Measurements from ENCODE around the gene YBX1.
"Not testable (repeated sequence)": the region's sequence is repeated elsewhere in the genome, so short reads cannot be mapped to it uniquely, and the experiment has no call there.

YBX1 gene

GRCh38 chr1:42721926-42722325 is 39.7 kb downstream of the YBX1 start:
- Histone ChIP-seq H3K23ac (ENCODE audit: low read length in 2 of 2) (no peak overlapping the region), H3K4ac (ENCODE audit: low read depth in 1 of 2, low read length in 2 of 2) (no peak overlapping the region), H4K8ac (ENCODE audit: low read length) (no peak overlapping the region), H2AK5ac (ENCODE audit: low read length, severe bottlenecking) (no peak overlapping the region), H4K91ac (ENCODE audit: low read length) (no peak overlapping the region), H2AFZ (ENCODE audit: low read depth, low read length) (no peak overlapping the region), H3K14ac (ENCODE audit: low read length in 2 of 2) (no peak overlapping the region), H3K27me3 (ENCODE audit: control insufficient read depth in 1 of 2, insufficient read depth in 1 of 2, low read length in 2 of 2) (no peaks in the 10 kb centered on the region), H3K27ac (ENCODE audit: low read length, poor library complexity, severe bottlenecking) (no peak overlapping the region), H2BK120ac (ENCODE audit: low read depth, low read length) (no peak overlapping the region), H3K9me3 (ENCODE audit: control insufficient read depth, low read length) (no peaks in the 10 kb centered on the region), H3K79me1 (replicated peaks; ENCODE audit: low read length, poor library complexity, severe bottlenecking) (peaks cover 9% of the 10 kb centered on the region), H3K4me3 (ENCODE audit: insufficient read depth in 1 of 2, low read depth in 1 of 2, low read length in 2 of 2) (no peak overlapping the region), H3K9ac (ENCODE audit: low read length) (no peak overlapping the region), H2BK15ac (ENCODE audit: low read depth, poor library complexity, severe bottlenecking) (no peak overlapping the region), H2BK5ac (ENCODE audit: low read depth, low read length, poor library complexity, severe bottlenecking) (no peak overlapping the region), H3K36me3 (ENCODE audit: control insufficient read depth in 1 of 2, insufficient read depth in 2 of 2, low read depth in 1 of 2, low read length in 2 of 2) (peaks cover 6 to 7% of the 10 kb centered on the region in 2 experiments), H3K4me1 (ENCODE audit: control insufficient read depth, insufficient read depth, low read depth, low read length) (peaks cover 6% of the 10 kb centered on the region), H3K18ac (ENCODE audit: low read depth in 1 of 2, low read length in 2 of 2) (no peak overlapping the region), H3K4me2 (ENCODE audit: low read length, poor library complexity, severe bottlenecking) (no peak overlapping the region), H2BK12ac (ENCODE audit: low read length in 2 of 2) (no peak overlapping the region)
- 100% methylated on average over 2 of the region's 3 CpGs for WGBS
- DNase-seq = no peak

- not testable (repeated sequence) for H3K27ac ChIP-seq (ENCODE audit: low read length, poor library complexity, severe bottlenecking); H3K27me3 ChIP-seq (ENCODE audit: control insufficient read depth in 1 of 2, insufficient read depth in 1 of 2, low read length in 2 of 2); H3K4me3 ChIP-seq (ENCODE audit: insufficient read depth in 1 of 2, low read depth in 1 of 2, low read length in 2 of 2); H3K4me1 ChIP-seq (ENCODE audit: control insufficient read depth, insufficient read depth, low read depth, low read length); H4K8ac ChIP-seq (ENCODE audit: low read length); H3K23ac ChIP-seq (ENCODE audit: low read length in 2 of 2); H3K79me1 ChIP-seq (replicated peaks; ENCODE audit: low read length, poor library complexity, severe bottlenecking); H2BK120ac ChIP-seq (ENCODE audit: low read depth, low read length); H3K18ac ChIP-seq (ENCODE audit: low read depth in 1 of 2, low read length in 2 of 2); H2AK5ac ChIP-seq (ENCODE audit: low read length, severe bottlenecking); DNase-seq; H3K4me2 ChIP-seq (ENCODE audit: low read length, poor library complexity, severe bottlenecking); H3K9ac ChIP-seq (ENCODE audit: low read length); H3K9me3 ChIP-seq (ENCODE audit: control insufficient read depth, low read length); H3K36me3 ChIP-seq (ENCODE audit: control insufficient read depth in 1 of 2, insufficient read depth in 2 of 2, low read depth in 1 of 2, low read length in 2 of 2); H2BK5ac ChIP-seq (ENCODE audit: low read depth, low read length, poor library complexity, severe bottlenecking); H2AFZ ChIP-seq (ENCODE audit: low read depth, low read length); H3K14ac ChIP-seq (ENCODE audit: low read length in 2 of 2); H3K4ac ChIP-seq (ENCODE audit: low read depth in 1 of 2, low read length in 2 of 2); H2BK15ac ChIP-seq (ENCODE audit: low read depth, poor library complexity, severe bottlenecking); H4K91ac ChIP-seq (ENCODE audit: low read length); H2BK12ac ChIP-seq (ENCODE audit: low read length in 2 of 2)
- 100% methylated on average over 1 of the region's 2 CpGs for WGBS
Measured at GRCh38 chr1:42722403-42722802, 40.2 kb downstream of the YBX1 start.

- no peak overlapping the region for H3K14ac ChIP-seq (ENCODE audit: low read length in 2 of 2)
- no peak overlapping the region for H2BK5ac ChIP-seq (ENCODE audit: low read depth, low read length, poor library complexity, severe bottlenecking)
- no peak overlapping the region for H3K18ac ChIP-seq (ENCODE audit: low read depth in 1 of 2, low read length in 2 of 2)
- no peak overlapping the region for H2AK5ac ChIP-seq (ENCODE audit: low read length, severe bottlenecking)
- no peaks in the 10 kb centered on the region for H3K27me3 ChIP-seq (ENCODE audit: control insufficient read depth in 1 of 2, insufficient read depth in 1 of 2, low read length in 2 of 2)
- no peak overlapping the region for H3K23ac ChIP-seq (ENCODE audit: low read length in 2 of 2)
- H4K8ac ChIP-seq (ENCODE audit: low read length) = no peak overlapping the region
- H3K4me1 ChIP-seq (ENCODE audit: control insufficient read depth, insufficient read depth, low read depth, low read length) = peaks cover 6% of the 10 kb centered on the region
- no peak overlapping the region for H3K9ac ChIP-seq (ENCODE audit: low read length)
- DNase-seq = no peak
- no peak overlapping the region for H4K91ac ChIP-seq (ENCODE audit: low read length)
- H3K79me1 ChIP-seq (replicated peaks; ENCODE audit: low read length, poor library complexity, severe bottlenecking) = no peaks in the 10 kb centered on the region
- H3K4me3 ChIP-seq (ENCODE audit: insufficient read depth in 1 of 2, low read depth in 1 of 2, low read length in 2 of 2) = no peak overlapping the region
- no peak overlapping the region for H3K27ac ChIP-seq (ENCODE audit: low read length, poor library complexity, severe bottlenecking)
- no peak overlapping the region for H2BK12ac ChIP-seq (ENCODE audit: low read length in 2 of 2)
- no peak overlapping the region for H2AFZ ChIP-seq (ENCODE audit: low read depth, low read length)
- H2BK120ac ChIP-seq (ENCODE audit: low read depth, low read length) = no peak overlapping the region
- H3K36me3 ChIP-seq (ENCODE audit: control insufficient read depth in 1 of 2, insufficient read depth in 2 of 2, low read depth in 1 of 2, low read length in 2 of 2) = no peaks in the 10 kb centered on the region
- H3K9me3 ChIP-seq (ENCODE audit: control insufficient read depth, low read length) = no peaks in the 10 kb centered on the region
- no peak overlapping the region for H3K4me2 ChIP-seq (ENCODE audit: low read length, poor library complexity, severe bottlenecking)
- 90% methylated on average over 5 of the region's 6 CpGs for WGBS
- H3K4ac ChIP-seq (ENCODE audit: low read depth in 1 of 2, low read length in 2 of 2) = no peak overlapping the region
- no peak overlapping the region for H2BK15ac ChIP-seq (ENCODE audit: low read depth, poor library complexity, severe bottlenecking)
Measured at GRCh38 chr1:42723511-42723910, 41.3 kb downstream of the YBX1 start.

GRCh38 chr1:42725820-42726219 is 43.6 kb downstream of the YBX1 start:
- H2AFZ ChIP-seq (ENCODE audit: low read depth, low read length); H3K18ac ChIP-seq (ENCODE audit: low read depth in 1 of 2, low read length in 2 of 2); H3K14ac ChIP-seq (ENCODE audit: low read length in 2 of 2); H4K91ac ChIP-seq (ENCODE audit: low read length); H3K4me1 ChIP-seq (ENCODE audit: control insufficient read depth, insufficient read depth, low read depth, low read length); H3K23ac ChIP-seq (ENCODE audit: low read length in 2 of 2); H3K27me3 ChIP-seq (ENCODE audit: control insufficient read depth in 1 of 2, insufficient read depth in 1 of 2, low read length in 2 of 2); H3K4ac ChIP-seq (ENCODE audit: low read depth in 1 of 2, low read length in 2 of 2); H3K27ac ChIP-seq (ENCODE audit: low read length, poor library complexity, severe bottlenecking); H3K4me3 ChIP-seq (ENCODE audit: insufficient read depth in 1 of 2, low read depth in 1 of 2, low read length in 2 of 2); H3K9me3 ChIP-seq (ENCODE audit: control insufficient read depth, low read length); H3K9ac ChIP-seq (ENCODE audit: low read length); H3K79me1 ChIP-seq (replicated peaks; ENCODE audit: low read length, poor library complexity, severe bottlenecking); H2BK15ac ChIP-seq (ENCODE audit: low read depth, poor library complexity, severe bottlenecking); H2AK5ac ChIP-seq (ENCODE audit: low read length, severe bottlenecking); H2BK120ac ChIP-seq (ENCODE audit: low read depth, low read length); DNase-seq; H3K4me2 ChIP-seq (ENCODE audit: low read length, poor library complexity, severe bottlenecking); H2BK5ac ChIP-seq (ENCODE audit: low read depth, low read length, poor library complexity, severe bottlenecking); H4K8ac ChIP-seq (ENCODE audit: low read length); H2BK12ac ChIP-seq (ENCODE audit: low read length in 2 of 2); H3K36me3 ChIP-seq (ENCODE audit: control insufficient read depth in 1 of 2, insufficient read depth in 2 of 2, low read depth in 1 of 2, low read length in 2 of 2): not testable (repeated sequence)
- WGBS = 97% methylated on average over 3 of the region's 4 CpGs
